Sigmoid colon (tissue), 4 donors: ENCODE results near the gene MTA1.

ENCODE experiments used
- EP300 ChIP-seq, 4 donors: sonication (generic); formaldehyde crosslinking; IDR thresholded peaks; one replicate each; pipeline ENCODE4 v1.6.1; 2017; ENCODE audit warnings: antibody characterized with exemption in 4 of 4
- POLR2A ChIP-seq, 2 donors: fragments of 450-650 bp; IDR thresholded peaks; one replicate each; pipeline ENCODE4 v1.6.1; 2016; ENCODE audit warnings: antibody characterized with exemption in 2 of 2, mild to moderate bottlenecking in 2 of 2, moderate library complexity in 2 of 2
- POLR2AphosphoS5 ChIP-seq, 4 donors: sonication (generic); formaldehyde crosslinking; IDR thresholded peaks; one replicate each; pipeline ENCODE4 v1.6.1; 2017; ENCODE audit warnings: antibody characterized with exemption in 4 of 4
- TF ChIP-seq, protein P1 (sequence below), 4 experiments: fragments of 450-650 bp in 3 of 4; fragments of 200-600 bp in 1 of 4; IDR thresholded peaks; one replicate each; pipeline ENCODE4 v1.5.1; 2016 to 2019; ENCODE audit warnings: antibody characterized with exemption in 4 of 4, mild to moderate bottlenecking in 3 of 4, moderate library complexity in 2 of 4

DNA sequence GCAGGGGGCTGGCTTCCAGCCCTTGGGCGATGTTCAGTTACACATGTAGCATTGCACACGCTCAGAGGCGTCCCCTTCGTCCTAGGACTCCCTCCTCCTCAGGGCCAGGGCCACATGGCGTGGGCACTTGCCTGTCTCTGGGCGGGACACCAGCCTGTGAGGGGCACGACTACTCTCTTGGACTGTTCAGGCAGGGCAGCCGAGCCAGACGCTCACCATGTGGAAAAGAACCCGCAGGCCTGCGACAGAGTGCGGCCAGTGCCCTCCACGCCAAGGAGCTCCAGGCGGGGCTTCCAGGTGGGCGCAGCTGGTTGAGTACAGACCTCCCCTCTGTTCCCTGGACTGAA lies 20.9 kb downstream of the MTA1 start:
- TF ChIP-seq, protein P1, sequence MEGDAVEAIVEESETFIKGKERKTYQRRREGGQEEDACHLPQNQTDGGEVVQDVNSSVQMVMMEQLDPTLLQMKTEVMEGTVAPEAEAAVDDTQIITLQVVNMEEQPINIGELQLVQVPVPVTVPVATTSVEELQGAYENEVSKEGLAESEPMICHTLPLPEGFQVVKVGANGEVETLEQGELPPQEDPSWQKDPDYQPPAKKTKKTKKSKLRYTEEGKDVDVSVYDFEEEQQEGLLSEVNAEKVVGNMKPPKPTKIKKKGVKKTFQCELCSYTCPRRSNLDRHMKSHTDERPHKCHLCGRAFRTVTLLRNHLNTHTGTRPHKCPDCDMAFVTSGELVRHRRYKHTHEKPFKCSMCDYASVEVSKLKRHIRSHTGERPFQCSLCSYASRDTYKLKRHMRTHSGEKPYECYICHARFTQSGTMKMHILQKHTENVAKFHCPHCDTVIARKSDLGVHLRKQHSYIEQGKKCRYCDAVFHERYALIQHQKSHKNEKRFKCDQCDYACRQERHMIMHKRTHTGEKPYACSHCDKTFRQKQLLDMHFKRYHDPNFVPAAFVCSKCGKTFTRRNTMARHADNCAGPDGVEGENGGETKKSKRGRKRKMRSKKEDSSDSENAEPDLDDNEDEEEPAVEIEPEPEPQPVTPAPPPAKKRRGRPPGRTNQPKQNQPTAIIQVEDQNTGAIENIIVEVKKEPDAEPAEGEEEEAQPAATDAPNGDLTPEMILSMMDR (IDR thresholded peaks at IDR 0.05) = no peak
- no peak for TF ChIP-seq POLR2A (IDR thresholded peaks at IDR 0.05)
- TF ChIP-seq EP300 (IDR thresholded peaks at IDR 0.05) = no peak
- no peak for TF ChIP-seq POLR2AphosphoS5 (IDR thresholded peaks at IDR 0.05)
